Thyroid gland (tissue), 4 donors: ENCODE measurements around the gene DDX56. TPM values are rescaled to one million over a fixed set of nuclear protein-coding genes. Genes with fewer than 3 reads are reported as not detected.

Source experiments
- DNase-seq, 2 donors: peaks; one replicate each; pipeline ENCODE4 v3.0.0-alpha.2; 2019
- H3K27ac ChIP-seq, 3 donors: fragments of 200-600 bp; sonication (generic); 1 replicate in 2 of 3; 2 replicates in 1 of 3; pipeline ENCODE4 v1.5.1; 2016 to 2019; ENCODE audit warnings: mild to moderate bottlenecking in 1 of 3, moderate library complexity in 1 of 3
- H3K27me3 ChIP-seq: fragments of 200-600 bp; sonication (generic); one replicate; pipeline ENCODE4 v1.5.1; 2019
- H3K36me3 ChIP-seq, 2 donors: fragments of 200-600 bp; sonication (generic); one replicate each; pipeline ENCODE4 v1.5.1; 2016 to 2019
- H3K4me1 ChIP-seq, 2 donors: fragments of 200-600 bp; sonication (generic); one replicate each; pipeline ENCODE4 v1.5.1; 2017 to 2019
- H3K4me3 ChIP-seq, 3 donors: fragments of 200-600 bp; sonication (generic); replicated peaks in 1 of 3; 1 replicate in 2 of 3; 2 replicates in 1 of 3; pipeline ENCODE4 v1.5.1; 2016; ENCODE audit warnings: mild to moderate bottlenecking in 1 of 3
- H3K9me3 ChIP-seq: fragments of 200-600 bp; sonication (generic); one replicate; pipeline ENCODE4 v1.5.1; 2017
- POLR2A ChIP-seq, 2 donors: fragments of 450-650 bp; IDR thresholded peaks; one replicate each; pipeline ENCODE4 v1.6.1; 2017; ENCODE audit warnings: antibody characterized with exemption in 2 of 2, mild to moderate bottlenecking in 2 of 2, moderate library complexity in 1 of 2
- WGBS, 2 donors: methylation state at CpG; one replicate each; pipeline ENCODE4 v1.1.5; 2017; 5-methylcytosine and 5-hydroxymethylcytosine counted together
- intact Hi-C: fragments of 100-400 bp; cut with DNase I; formaldehyde crosslinking; loops from one replicate; pipeline ENCODE4 v1.15.1; 2023
- total RNA-seq, 4 donors: library from RNA; depleted of rRNA; stranded (reverse); fragments of >200 nt; gene quantifications; one replicate each; pipeline ENCODE4 v1.2.3, GENCODE V29; 2016
- TF ChIP-seq, protein P1 (sequence below), 6 experiments: fragments of 200-600 bp in 3 of 6; fragments of 450-650 bp in 3 of 6; sonication (generic) in 3 of 6; IDR thresholded peaks; one replicate each; pipeline ENCODE4 v1.5.1; 2016 to 2019; ENCODE audit warnings: antibody characterized with exemption in 6 of 6, mild to moderate bottlenecking in 2 of 6, inconsistent platforms in 1 of 6, moderate library complexity in 1 of 6

The DDX56 gene, protein sequence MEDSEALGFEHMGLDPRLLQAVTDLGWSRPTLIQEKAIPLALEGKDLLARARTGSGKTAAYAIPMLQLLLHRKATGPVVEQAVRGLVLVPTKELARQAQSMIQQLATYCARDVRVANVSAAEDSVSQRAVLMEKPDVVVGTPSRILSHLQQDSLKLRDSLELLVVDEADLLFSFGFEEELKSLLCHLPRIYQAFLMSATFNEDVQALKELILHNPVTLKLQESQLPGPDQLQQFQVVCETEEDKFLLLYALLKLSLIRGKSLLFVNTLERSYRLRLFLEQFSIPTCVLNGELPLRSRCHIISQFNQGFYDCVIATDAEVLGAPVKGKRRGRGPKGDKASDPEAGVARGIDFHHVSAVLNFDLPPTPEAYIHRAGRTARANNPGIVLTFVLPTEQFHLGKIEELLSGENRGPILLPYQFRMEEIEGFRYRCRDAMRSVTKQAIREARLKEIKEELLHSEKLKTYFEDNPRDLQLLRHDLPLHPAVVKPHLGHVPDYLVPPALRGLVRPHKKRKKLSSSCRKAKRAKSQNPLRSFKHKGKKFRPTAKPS
- total RNA-seq: 10 to 100 TPM; 47.3 to 77.3 (median 62.1) TPM

DNA sequence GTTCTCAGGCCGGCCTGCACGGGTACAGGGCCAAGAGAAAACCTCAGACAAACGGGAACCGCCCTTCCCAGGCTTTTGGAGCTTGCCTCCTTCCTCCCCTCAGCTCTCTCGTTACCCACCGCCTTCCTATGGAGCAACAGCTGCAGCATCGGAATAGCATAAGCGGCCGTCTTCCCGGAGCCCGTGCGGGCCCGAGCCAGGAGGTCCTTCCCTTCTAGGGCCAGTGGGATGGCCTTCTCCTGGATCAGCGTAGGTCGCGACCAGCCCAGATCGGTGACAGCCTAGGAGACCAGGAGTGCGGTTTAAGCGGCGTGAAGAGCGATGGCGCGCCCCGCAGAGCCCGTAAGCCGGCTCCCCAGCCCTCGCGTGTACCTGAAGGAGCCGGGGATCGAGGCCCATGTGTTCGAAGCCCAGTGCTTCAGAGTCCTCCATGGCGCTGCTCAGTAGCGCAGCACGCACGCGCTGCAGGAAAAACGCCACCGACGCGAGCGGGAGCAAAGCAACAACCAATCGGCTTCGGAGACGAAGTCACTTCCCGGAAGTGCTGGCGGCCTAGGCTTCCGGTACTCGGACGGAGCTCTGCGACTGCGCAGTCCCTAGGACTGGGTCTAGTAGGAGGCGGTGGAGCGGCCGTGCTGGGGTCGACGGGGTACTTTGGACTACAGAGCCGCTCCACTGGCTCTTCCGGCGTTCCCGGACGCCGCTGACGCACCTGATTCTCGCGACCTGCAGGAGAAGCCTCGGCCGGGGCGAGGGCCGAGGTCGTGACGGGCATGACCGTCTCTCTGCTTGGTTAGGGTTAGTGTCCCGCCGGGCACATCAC, at the start of gene DDX56:
TSS of gene DDX56 (minus strand) at position 445 of the 823 bp plus-strand sequence. CDS start at position 432, 13 bp downstream.
- WGBS, 2 donors: 0 to 1% methylated on average over 34 to 60 of the region's 74 CpGs
- TF ChIP-seq POLR2A (IDR thresholded peaks at IDR 0.05): peak in 1 of 2 donors; percentile 80
- TF ChIP-seq, protein P1, sequence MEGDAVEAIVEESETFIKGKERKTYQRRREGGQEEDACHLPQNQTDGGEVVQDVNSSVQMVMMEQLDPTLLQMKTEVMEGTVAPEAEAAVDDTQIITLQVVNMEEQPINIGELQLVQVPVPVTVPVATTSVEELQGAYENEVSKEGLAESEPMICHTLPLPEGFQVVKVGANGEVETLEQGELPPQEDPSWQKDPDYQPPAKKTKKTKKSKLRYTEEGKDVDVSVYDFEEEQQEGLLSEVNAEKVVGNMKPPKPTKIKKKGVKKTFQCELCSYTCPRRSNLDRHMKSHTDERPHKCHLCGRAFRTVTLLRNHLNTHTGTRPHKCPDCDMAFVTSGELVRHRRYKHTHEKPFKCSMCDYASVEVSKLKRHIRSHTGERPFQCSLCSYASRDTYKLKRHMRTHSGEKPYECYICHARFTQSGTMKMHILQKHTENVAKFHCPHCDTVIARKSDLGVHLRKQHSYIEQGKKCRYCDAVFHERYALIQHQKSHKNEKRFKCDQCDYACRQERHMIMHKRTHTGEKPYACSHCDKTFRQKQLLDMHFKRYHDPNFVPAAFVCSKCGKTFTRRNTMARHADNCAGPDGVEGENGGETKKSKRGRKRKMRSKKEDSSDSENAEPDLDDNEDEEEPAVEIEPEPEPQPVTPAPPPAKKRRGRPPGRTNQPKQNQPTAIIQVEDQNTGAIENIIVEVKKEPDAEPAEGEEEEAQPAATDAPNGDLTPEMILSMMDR (IDR thresholded peaks at IDR 0.05): no peak
- Histone ChIP-seq H3K36me3 (peaks cover 38 to 44% of the 10 kb centered on the region in 2 donors), H3K9me3 (no peaks in the 10 kb centered on the region), H3K27ac (peak within 1 kb of the TSS; percentile 63 to 84 (median 74)), H3K4me3 (peak within 1 kb of the TSS; percentile 62 to 92 (median 83)), H3K4me1 (peaks cover 17 to 30% of the 10 kb centered on the region in 2 donors), H3K27me3 (no peaks in the 10 kb centered on the region)
- intact Hi-C loops: no loop called here
- peak; percentile 94 to 95 for DNase-seq

DNA sequence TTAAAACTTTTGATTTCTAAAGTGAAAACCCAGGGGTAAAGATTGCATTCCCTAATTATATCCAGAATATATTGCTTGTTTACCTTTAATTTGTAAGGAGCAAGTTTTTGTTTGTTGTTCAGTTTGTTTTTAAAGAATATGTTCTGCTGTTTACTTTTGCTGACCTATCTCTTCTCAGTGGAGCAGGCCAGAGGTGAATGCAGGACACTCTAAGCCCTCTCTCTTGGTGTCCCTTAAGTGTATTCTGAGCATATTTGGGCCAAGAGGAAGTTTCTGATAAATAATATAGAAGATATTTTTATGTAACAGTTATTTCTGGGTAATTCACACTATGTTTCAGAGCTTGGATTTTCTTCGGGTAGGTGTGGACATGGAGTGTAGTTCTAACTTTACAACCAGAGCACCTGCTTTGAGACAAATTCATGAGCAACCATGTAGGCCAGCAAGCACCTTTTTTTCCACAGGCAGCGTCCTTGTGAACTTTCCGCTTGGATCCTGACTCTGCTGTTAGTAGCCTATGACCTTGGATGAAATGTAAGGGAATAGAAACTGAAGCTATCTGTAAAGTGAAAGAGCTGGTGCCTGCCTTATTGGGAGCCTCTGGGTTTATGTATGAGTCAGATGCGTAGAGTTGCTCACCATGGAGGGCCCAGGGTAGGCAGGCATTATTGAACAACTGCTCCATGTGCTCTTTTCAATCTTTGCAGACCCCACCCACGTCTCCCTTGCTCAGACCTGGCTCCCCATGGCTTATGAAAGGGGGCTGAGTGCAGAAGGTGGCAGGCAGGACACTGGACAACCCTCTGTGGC, 48.8 kb upstream of the DDX56 start:
- Histone ChIP-seq H3K9me3 (no peaks in the 10 kb centered on the region), H3K27me3 (no peaks in the 10 kb centered on the region), H3K36me3 (peaks cover 4 to 10% of the 10 kb centered on the region in 2 donors), H3K4me1 (peaks cover 62 to 69% of the 10 kb centered on the region in 2 donors), H3K27ac (peak overlapping the region; percentile 4 to 87 (median 79)), H3K4me3 (no peak overlapping the region)
- WGBS, 2 donors: 81 to 88% methylated on average over 5 of the region's 5 CpGs
- TF ChIP-seq POLR2A (IDR thresholded peaks at IDR 0.05): no peak
- TF ChIP-seq, protein P1 (IDR thresholded peaks at IDR 0.05): no peak
- DNase-seq: no peak
- intact Hi-C loops: no loop called here

DNA sequence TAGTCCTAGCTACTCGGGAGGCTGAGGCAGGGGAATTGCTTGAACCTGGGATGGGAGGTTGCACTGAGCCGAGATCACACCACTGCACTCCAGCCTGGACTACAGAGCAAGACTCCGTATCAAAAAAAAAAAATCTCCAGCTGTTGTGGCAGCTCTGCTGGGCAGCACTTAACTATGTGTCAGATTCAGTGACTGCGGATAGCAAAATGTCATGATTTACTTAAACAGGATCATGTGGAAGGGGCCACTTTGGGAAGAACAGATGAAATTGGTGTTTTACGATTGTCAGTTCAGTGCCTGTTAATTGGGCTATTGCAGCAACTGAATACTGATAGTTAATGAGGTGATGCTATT, 48.0 kb upstream of the DDX56 start:
- Histone ChIP-seq H3K36me3 (peaks cover 4 to 10% of the 10 kb centered on the region in 2 donors), H3K9me3 (no peaks in the 10 kb centered on the region), H3K27me3 (no peaks in the 10 kb centered on the region), H3K4me3 (no peak overlapping the region), H3K4me1 (peaks cover 69 to 77% of the 10 kb centered on the region in 2 donors), H3K27ac (peak overlapping the region in 2 of 3 donors; percentile 79 to 87)
- 90 to 97% methylated on average over 5 of the region's 5 CpGs for WGBS, 2 donors
- intact Hi-C loops: no loop called here
- DNase-seq: no peak
- TF ChIP-seq, protein P1 (IDR thresholded peaks at IDR 0.05): no peak
- TF ChIP-seq POLR2A (IDR thresholded peaks at IDR 0.05): no peak

- peak overlapping the region; percentile 39 to 87 (median 79) for H3K27ac ChIP-seq
- DNase-seq: no peak
- intact Hi-C loops: no loop called here
- H3K9me3 ChIP-seq: no peaks in the 10 kb centered on the region
- no peaks in the 10 kb centered on the region for H3K27me3 ChIP-seq
- peaks cover 0 to 10% of the 10 kb centered on the region in 2 donors for H3K36me3 ChIP-seq
- WGBS, 2 donors: 87 to 91% methylated on average over 11 of the region's 11 CpGs
- peaks cover 71 to 78% of the 10 kb centered on the region in 2 donors for H3K4me1 ChIP-seq
- H3K4me3 ChIP-seq: no peak overlapping the region
- no peak for TF ChIP-seq POLR2A (IDR thresholded peaks at IDR 0.05)
- TF ChIP-seq, protein P1 (IDR thresholded peaks at IDR 0.05): no peak
These were observed 47.5 kb upstream of the DDX56 start for GRCh38 chr7:44621034-44621749.
